SU-DHL-6 (cell line): ENCODE data around the gene ATP1A4.
"Not testable (repeated sequence)": the region's sequence is repeated elsewhere in the genome, so short reads cannot be mapped to it uniquely, and the experiment has no call there.

Source experiments
- CTCF ChIP-seq: fragments of 200-600 bp; sonication (generic); IDR thresholded peaks from one replicate; pipeline ENCODE4 v1.5.1; 2017; ENCODE audit warnings: antibody characterized with exemption, mild to moderate bottlenecking, low read length, moderate library complexity; ENCODE audit not compliant: insufficient read depth, poor library complexity, severe bottlenecking
- EZH2phosphoT487 ChIP-seq: fragments of 200-600 bp; sonication (generic), shearing (Covaris generic); conservative IDR thresholded peaks from 2 replicates; pipeline ENCODE4 v1.6.1; 2018; ENCODE audit warnings: mild to moderate bottlenecking, antibody characterized with exemption, low read length, moderate library complexity, mixed read lengths

DNA sequence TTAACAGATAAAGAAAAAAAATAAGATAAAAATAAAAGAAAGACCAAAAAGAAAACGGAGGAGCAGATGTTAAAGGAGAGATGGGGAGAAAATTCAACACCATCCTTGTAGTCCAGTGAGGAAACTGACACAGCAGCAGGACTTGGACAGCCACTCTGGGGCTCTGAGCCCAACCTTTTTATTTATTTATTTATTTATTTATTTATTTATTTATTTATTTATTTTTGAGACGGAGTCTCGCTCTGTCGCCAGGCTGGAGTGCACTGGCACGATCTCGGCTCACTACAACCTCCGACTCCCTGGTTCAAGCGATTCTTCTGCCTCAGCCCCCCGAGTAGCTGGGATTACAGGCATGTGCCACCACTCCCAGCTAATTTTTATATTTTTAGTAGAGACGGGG lies 39.9 kb upstream of the ATP1A4 start:
- not testable (repeated sequence) for TF ChIP-seq CTCF, EZH2phosphoT487
